ENCODE data around the gene RNASEL. TPM values are rescaled to one million over a fixed set of nuclear protein-coding genes. Genes with fewer than 3 reads are reported as not detected.

Gene RNASEL
- total RNA-seq, 1 donor from 2014 or later, result 6.2 TPM

DNA sequence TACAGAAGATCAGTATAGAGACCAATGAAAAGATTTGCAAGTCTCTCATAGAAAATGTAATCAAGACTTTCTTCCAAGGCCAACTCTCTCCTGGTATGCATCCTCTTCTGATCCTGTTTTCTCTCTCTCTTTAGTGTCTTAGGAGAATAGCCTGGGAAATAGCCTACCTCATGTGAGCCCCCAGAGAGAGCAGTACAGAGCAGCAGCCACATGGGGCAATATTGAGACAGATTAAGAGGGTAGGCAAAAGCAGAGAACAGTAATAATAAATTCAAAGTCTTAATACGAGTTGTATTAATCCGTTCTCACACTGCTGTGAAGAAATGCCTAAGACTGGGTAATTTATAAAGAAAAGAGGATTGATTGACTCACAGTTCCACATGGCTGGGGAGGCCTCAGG is 61.4 kb downstream of the RNASEL start:
- no peak for TF ChIP-seq EZH2 (IDR thresholded peaks at IDR 0.05)
- TF ChIP-seq, protein P1, sequence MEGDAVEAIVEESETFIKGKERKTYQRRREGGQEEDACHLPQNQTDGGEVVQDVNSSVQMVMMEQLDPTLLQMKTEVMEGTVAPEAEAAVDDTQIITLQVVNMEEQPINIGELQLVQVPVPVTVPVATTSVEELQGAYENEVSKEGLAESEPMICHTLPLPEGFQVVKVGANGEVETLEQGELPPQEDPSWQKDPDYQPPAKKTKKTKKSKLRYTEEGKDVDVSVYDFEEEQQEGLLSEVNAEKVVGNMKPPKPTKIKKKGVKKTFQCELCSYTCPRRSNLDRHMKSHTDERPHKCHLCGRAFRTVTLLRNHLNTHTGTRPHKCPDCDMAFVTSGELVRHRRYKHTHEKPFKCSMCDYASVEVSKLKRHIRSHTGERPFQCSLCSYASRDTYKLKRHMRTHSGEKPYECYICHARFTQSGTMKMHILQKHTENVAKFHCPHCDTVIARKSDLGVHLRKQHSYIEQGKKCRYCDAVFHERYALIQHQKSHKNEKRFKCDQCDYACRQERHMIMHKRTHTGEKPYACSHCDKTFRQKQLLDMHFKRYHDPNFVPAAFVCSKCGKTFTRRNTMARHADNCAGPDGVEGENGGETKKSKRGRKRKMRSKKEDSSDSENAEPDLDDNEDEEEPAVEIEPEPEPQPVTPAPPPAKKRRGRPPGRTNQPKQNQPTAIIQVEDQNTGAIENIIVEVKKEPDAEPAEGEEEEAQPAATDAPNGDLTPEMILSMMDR (IDR thresholded peaks at IDR 0.05), result peak; percentile 36
- peaks cover 17% of the 10 kb centered on the region for H3K9me3 Mint-ChIP-seq
- H3K4me3 ChIP-seq, result no peak overlapping the region
- DNase-seq (ENCODE audit: low spot score), result peak; percentile 15
- no peaks in the 10 kb centered on the region for H3K9me3 ChIP-seq (ENCODE audit: low read depth)
- no peaks in the 10 kb centered on the region for H3K27me3 Mint-ChIP-seq (ENCODE audit: insufficient read depth, low read depth)
- no peaks in the 10 kb centered on the region for H3K4me1 ChIP-seq
- H3K27ac Mint-ChIP-seq, result no peak overlapping the region
- H3F3A ChIP-seq (ENCODE audit: low read depth), result no peaks in the 10 kb centered on the region
- no peak overlapping the region for H3K27ac ChIP-seq
- H3K36me3 ChIP-seq, result no peaks in the 10 kb centered on the region
- no peaks in the 10 kb centered on the region for H3K36me3 Mint-ChIP-seq
- no peaks in the 10 kb centered on the region for H3K4me1 Mint-ChIP-seq
- no peak overlapping the region for H3K4me3 Mint-ChIP-seq
- no peak overlapping the region for H3K9ac ChIP-seq
- H4K20me1 ChIP-seq (ENCODE audit: low read depth), result no peaks in the 10 kb centered on the region
- no peaks in the 10 kb centered on the region for H3K79me2 ChIP-seq (ENCODE audit: low read depth)
- no peak overlapping the region for H3K4me2 ChIP-seq
- H3K27me3 ChIP-seq, result no peaks in the 10 kb centered on the region
- no peak overlapping the region for H2AFZ ChIP-seq (replicated peaks)

- H4K20me1 ChIP-seq (ENCODE audit: low read depth), result no peaks in the 10 kb centered on the region
- no peak for TF ChIP-seq EZH2phosphoT487 (IDR thresholded peaks at IDR 0.05)
- TF ChIP-seq, protein P1 (IDR thresholded peaks at IDR 0.05), result no peak
- no peak for TF ChIP-seq EZH2 (IDR thresholded peaks at IDR 0.05)
- H3K9me3 ChIP-seq (ENCODE audit: low read depth), result no peaks in the 10 kb centered on the region
- H3K9ac ChIP-seq, result no peak overlapping the region
- no peaks in the 10 kb centered on the region for H3K4me1 Mint-ChIP-seq
- no peak for DNase-seq (ENCODE audit: low spot score)
- no peak overlapping the region for H3K4me3 ChIP-seq
- no peak overlapping the region for H3K4me2 ChIP-seq
- H3K79me2 ChIP-seq (ENCODE audit: low read depth), result no peaks in the 10 kb centered on the region
- no peaks in the 10 kb centered on the region for H3K4me1 ChIP-seq
- H3K4me3 Mint-ChIP-seq, result no peak overlapping the region
- no peak overlapping the region for H3K27ac Mint-ChIP-seq
- H3K36me3 Mint-ChIP-seq, result no peaks in the 10 kb centered on the region
- H3K9me3 Mint-ChIP-seq, result peaks cover 17% of the 10 kb centered on the region
- no peaks in the 10 kb centered on the region for H3F3A ChIP-seq (ENCODE audit: low read depth)
- H3K36me3 ChIP-seq, result no peaks in the 10 kb centered on the region
- no peak overlapping the region for H3K27ac ChIP-seq
- no peaks in the 10 kb centered on the region for H3K27me3 ChIP-seq
- H2AFZ ChIP-seq (replicated peaks), result no peak overlapping the region
- no peaks in the 10 kb centered on the region for H3K27me3 Mint-ChIP-seq (ENCODE audit: insufficient read depth, low read depth)
Measured at GRCh38 chr1:182525342-182525741, 63.7 kb downstream of the RNASEL start.

Small RNAs within 50 kb of the gene (small RNA-seq; reads per million reads assigned to genes)
- gene RF00017, result not detected

Other genes starting within 250 kb of the RNASEL start
- gene GLUL, start 197.5 kb downstream of the RNASEL start, total RNA-seq (ENCODE audit: low replicate concordance), result 428 and 695 TPM in 2 replicates
- not detected in 2 replicates for gene TEDDM1, start 188.6 kb downstream of the RNASEL start, total RNA-seq (ENCODE audit: low replicate concordance)
- gene RGSL1, start 139.1 kb downstream of the RNASEL start, total RNA-seq (ENCODE audit: low replicate concordance), result not detected in 2 replicates
- 12.5 and 16.4 TPM in 2 replicates for gene RGS16, start 15.1 kb upstream of the RNASEL start, total RNA-seq (ENCODE audit: low replicate concordance)
- 0.87 and 0.99 TPM in 2 replicates for gene RGS8, start 95.3 kb upstream of the RNASEL start, total RNA-seq (ENCODE audit: low replicate concordance)
- gene NPL, start 200.5 kb upstream of the RNASEL start, total RNA-seq (ENCODE audit: low replicate concordance), result 1.3 and 3.4 TPM in 2 replicates

Measured in neural progenitor cell (in vitro differentiated cells).